ENCODE measurements around the gene TXNDC15.
A peak's percentile ranks its signal among the peaks of the same experiment; 100 is the strongest.
"Not testable (repeated sequence)": the region's sequence is repeated elsewhere in the genome, so short reads cannot be mapped to it uniquely, and the experiment has no call there.

Gene TXNDC15

GRCh38 chr5:134878403-134878802 is 4.2 kb downstream of the TXNDC15 start:
- no peak for DNase-seq

GRCh38 chr5:134879456-134879855 is 5.3 kb downstream of the TXNDC15 start:
- no peak for DNase-seq

- not testable (repeated sequence) for DNase-seq
Observed at GRCh38 chr5:134880937-134881336, 6.8 kb downstream of the TXNDC15 start.

GRCh38 chr5:134881711-134882110 is 7.5 kb downstream of the TXNDC15 start:
- not testable (repeated sequence) for DNase-seq

- DNase-seq = no peak
Observed at GRCh38 chr5:134887593-134888159, 13.5 kb downstream of the TXNDC15 start.

- DNase-seq = no peak
Observed at GRCh38 chr5:134889335-134889734, 15.2 kb downstream of the TXNDC15 start.

GRCh38 chr5:134891473-134891872 is 17.3 kb downstream of the TXNDC15 start:
- DNase-seq = no peak

GRCh38 chr5:134892282-134892681 is 18.1 kb downstream of the TXNDC15 start:
- no peak for DNase-seq

- no peak for DNase-seq
Observed at GRCh38 chr5:134892926-134893325, 18.8 kb downstream of the TXNDC15 start.

- no peak for DNase-seq
Observed at GRCh38 chr5:134893748-134894505, 19.8 kb downstream of the TXNDC15 start.

GRCh38 chr5:134902071-134902801 is 28.1 kb downstream of the TXNDC15 start:
- peak in 1 of 2 donors; percentile 81 for DNase-seq

- DNase-seq = peak; percentile 68 to 96
Observed at GRCh38 chr5:134904610-134905245, 30.6 kb downstream of the TXNDC15 start, which contains the start of gene PCBD2. Gene PCBD2, plus strand, starts transcription at chr5:134905131. Its CDS starts 9 bp downstream, at chr5:134905140.

- DNase-seq = peak; percentile 65 to 84
Observed at GRCh38 chr5:134905246-134905996, 31.2 kb downstream of the TXNDC15 start.

- DNase-seq = no peak
Observed at GRCh38 chr5:134906811-134907210, 32.6 kb downstream of the TXNDC15 start.

GRCh38 chr5:134910752-134911151 is 36.6 kb downstream of the TXNDC15 start:
- DNase-seq = not testable (repeated sequence)

GRCh38 chr5:134911285-134912206 is 37.4 kb downstream of the TXNDC15 start:
- DNase-seq = no peak

GRCh38 chr5:134913254-134913653 is 39.1 kb downstream of the TXNDC15 start:
- no peak for DNase-seq

- DNase-seq = no peak
Observed at GRCh38 chr5:134913795-134914194, 39.6 kb downstream of the TXNDC15 start.

- DNase-seq = no peak
Observed at GRCh38 chr5:134917070-134917815, 43.1 kb downstream of the TXNDC15 start.

GRCh38 chr5:134918861-134919260 is 44.7 kb downstream of the TXNDC15 start:
- DNase-seq = no peak

All from bone marrow (tissue), 2 donors.